Natural killer cell (primary cell): ENCODE results near the gene CACNA2D3. TPM values are rescaled to one million over a fixed set of nuclear protein-coding genes. Genes with fewer than 3 reads are reported as not detected.

Experiments
- ATAC-seq, 3 donors: fragments of 150-1000 bp in 2 of 3; fragments of 200-7000 bp in 1 of 3; cut with Tn5 transposase; 1 replicate in 1 of 3; 2 replicates in 2 of 3; pipeline ENCODE4 v1.10.0; 2021; ENCODE audit warnings: mild to moderate bottlenecking in 2 of 3, moderate library complexity in 2 of 3
- DNase-seq, 2 donors: peaks; one replicate each; pipeline versions ENCODE4 v3.0.0 to v3.0.0-alpha.2; 2013 to 2021; ENCODE audit warnings: mixed read lengths in 1 of 2
- H3K27ac ChIP-seq: one replicate; pipeline ENCODE4 v1.5.1; 2013; ENCODE audit warnings: mild to moderate bottlenecking, low read length
- H3K27me3 ChIP-seq: one replicate; pipeline ENCODE4 v1.6.1; 2013; ENCODE audit warnings: low read length; ENCODE audit not compliant: control insufficient read depth, insufficient read depth
- H3K36me3 ChIP-seq: one replicate; pipeline ENCODE4 v1.6.1; 2013; ENCODE audit warnings: low read length; ENCODE audit not compliant: control insufficient read depth, insufficient read depth
- H3K4me1 ChIP-seq: one replicate; pipeline ENCODE4 v1.6.1; 2013; ENCODE audit warnings: low read length; ENCODE audit not compliant: control insufficient read depth, insufficient read depth
- H3K4me3 ChIP-seq: one replicate; pipeline ENCODE4 v1.5.1; 2013; ENCODE audit warnings: low read length
- H3K9me3 ChIP-seq: one replicate; pipeline ENCODE4 v1.6.1; 2013; ENCODE audit warnings: low read length; ENCODE audit not compliant: control insufficient read depth, insufficient read depth
- H3K27ac Mint-ChIP-seq, 2 donors: one replicate each; pipeline ENCODE4 v1.8.0; 2022; ENCODE audit warnings: mild to moderate bottlenecking in 2 of 2, mixed read lengths in 2 of 2, moderate library complexity in 1 of 2
- H3K27me3 Mint-ChIP-seq, 2 donors: one replicate each; pipeline ENCODE4 v1.8.0; 2022; ENCODE audit warnings: low read depth in 2 of 2, mixed read lengths in 2 of 2
- H3K36me3 Mint-ChIP-seq: one replicate; pipeline ENCODE4 v1.8.0; 2022; ENCODE audit warnings: mixed read lengths
- H3K4me1 Mint-ChIP-seq, 2 donors: one replicate each; pipeline ENCODE4 v1.8.0; 2022; ENCODE audit warnings: mixed read lengths in 2 of 2
- H3K4me3 Mint-ChIP-seq: one replicate; pipeline ENCODE4 v1.8.0; 2022; ENCODE audit warnings: mild to moderate bottlenecking, moderate library complexity, mixed read lengths
- H3K9me3 Mint-ChIP-seq, 2 donors: one replicate each; pipeline ENCODE4 v1.8.0; 2022; ENCODE audit warnings: mixed read lengths in 2 of 2
- CTCF ChIP-seq: fragments of 200-600 bp; IDR thresholded peaks from one replicate; pipeline ENCODE4 v1.8.0; 2022; ENCODE audit warnings: antibody characterized with exemption
- WGBS: methylation state at CpG from one replicate; pipeline ENCODE4 v1.1.7; 2013; ENCODE audit warnings: missing lambda C conversion rate; ENCODE audit not compliant: insufficient coverage; 5-methylcytosine and 5-hydroxymethylcytosine counted together
- intact Hi-C: fragments of 100-400 bp; cut with micrococcal nuclease; formaldehyde crosslinking; loops from one replicate; pipeline ENCODE4 v1.14.2; 2022
- total RNA-seq, 4 donors: library from RNA; stranded (reverse); fragments of 120-200 nt in 1 of 4; gene quantifications; one replicate each; pipeline versions ENCODE4 v1.2.3 to v1.2.4, GENCODE V29; 2013 to 2022

Gene CACNA2D3
- total RNA-seq, 3 donors from 2014 or later (not counting 1 experiment from before 2014, with no cell fraction given), result 0.49 TPM; not detected in 2

- ATAC-seq, result no peak
- H3K27me3 Mint-ChIP-seq, result no peaks in the 10 kb centered on the region
- 83% methylated on average over 4 of the region's 4 CpGs for WGBS
- H3K4me3 ChIP-seq, result no peak overlapping the region
- TF ChIP-seq CTCF, result no peak
- no peaks in the 10 kb centered on the region for H3K9me3 ChIP-seq
- no peak overlapping the region for H3K4me3 Mint-ChIP-seq
- H3K36me3 Mint-ChIP-seq, result no peaks in the 10 kb centered on the region
- DNase-seq, result no peak
- H3K9me3 Mint-ChIP-seq, result peaks cover 1 to 4% of the 10 kb centered on the region in 2 donors
- no peak overlapping the region for H3K27ac ChIP-seq
- H3K4me1 Mint-ChIP-seq, result no peaks in the 10 kb centered on the region
- H3K36me3 ChIP-seq, result no peaks in the 10 kb centered on the region
- no peaks in the 10 kb centered on the region for H3K4me1 ChIP-seq
- no peaks in the 10 kb centered on the region for H3K27me3 ChIP-seq
- H3K27ac Mint-ChIP-seq, result no peak overlapping the region
- intact Hi-C loops, result no loop called here
Measured at GRCh38 chr3:54917862-54918261, 795.5 kb downstream of the CACNA2D3 start.

GRCh38 chr3:54918516-54918915, 796.2 kb downstream of the CACNA2D3 start:
- no peaks in the 10 kb centered on the region for H3K36me3 ChIP-seq
- Mint-ChIP-seq H3K9me3 (peaks cover 6% of the 10 kb centered on the region in 2 donors), H3K27ac (no peak overlapping the region), H3K36me3 (no peaks in the 10 kb centered on the region), H3K27me3 (no peaks in the 10 kb centered on the region), H3K4me3 (no peak overlapping the region), H3K4me1 (no peaks in the 10 kb centered on the region)
- H3K4me1 ChIP-seq, result no peaks in the 10 kb centered on the region
- no peak overlapping the region for H3K27ac ChIP-seq
- 94% methylated on average over 12 of the region's 12 CpGs for WGBS
- H3K4me3 ChIP-seq, result no peak overlapping the region
- no peak for DNase-seq
- ATAC-seq, result no peak
- no peaks in the 10 kb centered on the region for H3K27me3 ChIP-seq
- TF ChIP-seq CTCF, result no peak
- intact Hi-C loops, result no loop called here
- no peaks in the 10 kb centered on the region for H3K9me3 ChIP-seq

- H3K9me3 ChIP-seq, result no peaks in the 10 kb centered on the region
- Mint-ChIP-seq H3K27me3 (no peaks in the 10 kb centered on the region), H3K27ac (no peak within 1 kb of the TSS), H3K9me3 (peaks cover 0 to 1% of the 10 kb centered on the region in 2 donors), H3K4me3 (no peak within 1 kb of the TSS), H3K36me3 (no peaks in the 10 kb centered on the region), H3K4me1 (no peaks in the 10 kb centered on the region)
- H3K4me1 ChIP-seq, result no peaks in the 10 kb centered on the region
- no peak within 1 kb of the TSS for H3K27ac ChIP-seq
- DNase-seq (no peak), ATAC-seq (no peak)
- no peaks in the 10 kb centered on the region for H3K36me3 ChIP-seq
- H3K27me3 ChIP-seq, result no peaks in the 10 kb centered on the region
- 82% methylated on average over 14 of the region's 14 CpGs for WGBS
- no peak for TF ChIP-seq CTCF
- no peak within 1 kb of the TSS for H3K4me3 ChIP-seq
- intact Hi-C loops, result no loop called here
Measured at GRCh38 chr3:54928046-54928770, 805.9 kb downstream of the CACNA2D3 start, which contains the start of gene LRTM1. Gene LRTM1 (minus strand): TSS chr3:54928059. CDS start chr3:54927911, 148 bp downstream.

- no peak for DNase-seq
- Mint-ChIP-seq H3K4me3 (no peak overlapping the region), H3K36me3 (no peaks in the 10 kb centered on the region), H3K27me3 (no peaks in the 10 kb centered on the region), H3K27ac (no peak overlapping the region), H3K4me1 (no peaks in the 10 kb centered on the region), H3K9me3 (no peaks in the 10 kb centered on the region)
- Histone ChIP-seq H3K27me3 (no peaks in the 10 kb centered on the region), H3K36me3 (no peaks in the 10 kb centered on the region), H3K4me1 (no peaks in the 10 kb centered on the region), H3K9me3 (no peaks in the 10 kb centered on the region), H3K4me3 (no peak overlapping the region), H3K27ac (no peak overlapping the region)
- no peak for TF ChIP-seq CTCF
- intact Hi-C loops, result no loop called here
- no peak for ATAC-seq
- WGBS, result 62% methylated on average over 4 of the region's 4 CpGs
Measured at GRCh38 chr3:54931182-54931581, 808.8 kb downstream of the CACNA2D3 start.
